Measurements from ENCODE around the gene SMIM27.
"Not testable (repeated sequence)": the region's sequence is repeated elsewhere in the genome, so short reads cannot be mapped to it uniquely, and the experiment has no call there.

The SMIM27 gene

GRCh38 chr9:32596936-32597335 lies 44.8 kb downstream of the SMIM27 start:
- no peak for DNase-seq (ENCODE audit: low read depth in 2 of 2)

DNA sequence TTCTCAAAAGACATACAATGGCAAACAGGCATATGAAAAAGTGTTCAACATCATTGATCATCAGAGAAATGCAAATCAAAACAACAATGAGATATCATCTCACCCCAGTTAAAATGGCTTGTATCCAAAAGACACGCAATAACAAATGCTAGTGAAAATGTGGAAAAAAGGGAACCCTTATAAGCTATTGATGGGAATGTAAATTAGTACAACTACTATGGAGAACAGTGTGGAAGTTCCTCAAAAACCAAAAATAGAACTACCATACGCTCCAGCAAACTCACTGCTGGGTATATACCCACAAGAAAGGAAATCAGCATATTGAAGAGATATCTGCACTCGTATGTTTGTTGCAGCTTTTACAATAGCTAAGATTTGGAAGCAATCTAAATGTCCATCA lies 46.9 kb downstream of the SMIM27 start:
- not testable (repeated sequence) for DNase-seq (ENCODE audit: low read depth in 2 of 2)
